Measurements from ENCODE around the gene LGALS4. TPM values are rescaled to one million over a fixed set of nuclear protein-coding genes. Genes with fewer than 3 reads are reported as not detected.
"Not testable (repeated sequence)": the region's sequence is repeated elsewhere in the genome, so short reads cannot be mapped to it uniquely, and the experiment has no call there.

LGALS4 gene
- total RNA-seq, 8 experiments from 2014 or later: 0.29 to 1.4 (median 0.50) TPM; not detected in 1

- H3K4me1 ChIP-seq (replicated peaks in 1 of 2); ATAC-seq (replicated peaks in 6 of 8); H3K4me3 ChIP-seq; in situ Hi-C loops (cut with MboI; ENCODE audit: low pct_unique_long_range_greater_than_20kb in 2 of 9, low sequenced_read_pairs in 9 of 9, unreplicated experiment in 9 of 9); H3K27ac ChIP-seq: not testable (repeated sequence)
- WGBS, 10 experiments: 49 to 100% (median 77%) methylated on average over 1 to 6 of the region's 6 CpGs
Measured at GRCh38 chr19:38760805-38761517, 51.8 kb downstream of the LGALS4 start.

- WGBS, 10 experiments: 27 to 87% (median 82%) methylated on average over 2 to 9 of the region's 10 CpGs; no CpG with 5 or more reads in 2 of the 10 experiments
- no peak overlapping the region for H3K27ac ChIP-seq
- H3K4me3 ChIP-seq: no peak overlapping the region
- in situ Hi-C loops (cut with MboI; ENCODE audit: low pct_unique_long_range_greater_than_20kb in 2 of 9, low sequenced_read_pairs in 9 of 9, unreplicated experiment in 9 of 9): no loop called here
- no peaks in the 10 kb centered on the region for H3K4me1 ChIP-seq (replicated peaks in 1 of 2)
- no peak for ATAC-seq (replicated peaks in 6 of 8)
Measured at GRCh38 chr19:38759590-38760003, 53.1 kb downstream of the LGALS4 start.

GRCh38 chr19:38754196-38754595 is 58.5 kb downstream of the LGALS4 start:
- H3K4me3 ChIP-seq; H3K27ac ChIP-seq; in situ Hi-C loops (cut with MboI; ENCODE audit: low pct_unique_long_range_greater_than_20kb in 2 of 9, low sequenced_read_pairs in 9 of 9, unreplicated experiment in 9 of 9); ATAC-seq (replicated peaks in 6 of 8); H3K4me1 ChIP-seq (replicated peaks in 1 of 2): not testable (repeated sequence)
- no CpG with 5 or more reads among the region's 2 CpGs for WGBS, 10 experiments

GRCh38 chr19:38753783-38754182 is 59.0 kb downstream of the LGALS4 start:
- H3K4me1 ChIP-seq (replicated peaks in 1 of 2); H3K4me3 ChIP-seq; in situ Hi-C loops (cut with MboI; ENCODE audit: low pct_unique_long_range_greater_than_20kb in 2 of 9, low sequenced_read_pairs in 9 of 9, unreplicated experiment in 9 of 9); H3K27ac ChIP-seq; ATAC-seq (replicated peaks in 6 of 8): not testable (repeated sequence)
- WGBS, 10 experiments: 33 to 100% (median 92%) methylated on average over 1 to 2 of the region's 3 CpGs; no CpG with 5 or more reads in 5 of the 10 experiments

Other genes starting within 250 kb of the LGALS4 start
- gene MAP4K1, start 195.0 kb downstream of the LGALS4 start, total RNA-seq: 1 to 10 TPM; 1.4 to 8.6 (median 2.1) TPM
- gene EIF3K, start 193.8 kb downstream of the LGALS4 start, total RNA-seq: 100 to 1,000 TPM; 285 to 408 (median 333) TPM
- gene ACTN4, start 165.3 kb downstream of the LGALS4 start, total RNA-seq: 100 to 1,000 TPM in 3 of 8 experiments, 10 to 100 TPM in 5; 31.6 to 251 (median 83.9) TPM
- gene CAPN12, start 68.5 kb downstream of the LGALS4 start, total RNA-seq: 1 to 10 TPM in 2 of 8 experiments, under 1 TPM in 6; 0.11 to 3.7 (median 0.53) TPM
- 1 to 10 TPM in 1 of 8 experiments, not detected in 7; 1.0 TPM for gene LGALS7, start 39.4 kb downstream of the LGALS4 start, total RNA-seq
- gene LGALS7B, start 23.7 kb downstream of the LGALS4 start, total RNA-seq: 1 to 10 TPM in 2 of 8 experiments, not detected in 6; 1.0 to 5.0 TPM
- gene ECH1, start 18.8 kb upstream of the LGALS4 start, total RNA-seq: 100 to 1,000 TPM in 1 of 8 experiments, 10 to 100 TPM in 7; 34.0 to 121 (median 58.9) TPM
- gene HNRNPL, start 37.0 kb upstream of the LGALS4 start, total RNA-seq: 100 to 1,000 TPM; 142 to 378 (median 198) TPM
- gene RINL, start 65.3 kb upstream of the LGALS4 start, total RNA-seq: 10 to 100 TPM in 1 of 8 experiments, 1 to 10 TPM in 7; 1.1 to 11.0 (median 3.3) TPM
- gene SIRT2, start 86.7 kb upstream of the LGALS4 start, total RNA-seq: 10 to 100 TPM; 22.8 to 66.0 (median 38.1) TPM
- 10 to 100 TPM in 6 of 8 experiments, 1 to 10 TPM in 2; 7.1 to 26.0 (median 11.7) TPM for gene NFKBIB, start 87.0 kb upstream of the LGALS4 start, total RNA-seq
- 1 to 10 TPM in 5 of 8 experiments, under 1 TPM in 3; 0.38 to 3.0 (median 1.5) TPM for gene CCER2, start 99.2 kb upstream of the LGALS4 start, total RNA-seq
- gene SARS2, start 117.8 kb upstream of the LGALS4 start, total RNA-seq: 10 to 100 TPM in 7 of 8 experiments, 1 to 10 TPM in 1; 8.4 to 53.6 (median 19.1) TPM
- gene MRPS12, start 118.0 kb upstream of the LGALS4 start, total RNA-seq: 10 to 100 TPM; 19.6 to 91.4 (median 31.0) TPM
- 10 to 100 TPM in 3 of 8 experiments, 1 to 10 TPM in 5; 3.8 to 36.7 (median 7.7) TPM for gene FBXO17, start 162.8 kb upstream of the LGALS4 start, total RNA-seq
- 1 to 10 TPM in 6 of 8 experiments, under 1 TPM in 2; 0.67 to 5.4 (median 3.3) TPM for gene FBXO27, start 219.6 kb upstream of the LGALS4 start, total RNA-seq

Measured in motor neuron (in vitro differentiated cells).